B cell (primary cell): ENCODE data around the gene CDHR5. TPM values are rescaled to one million over a fixed set of nuclear protein-coding genes. Genes with fewer than 3 reads are reported as not detected.

Source experiments
- ATAC-seq: fragments of 200-7000 bp; cut with Tn5 transposase; one replicate; pipeline ENCODE4 v1.10.0; 2021; ENCODE audit warnings: low read depth, mild to moderate bottlenecking, moderate number of reproducible peaks, moderate library complexity
- CTCF ChIA-PET: fragments of 350-600 bp; sonication (Branson Sonifier 250); formaldehyde crosslinking; loops from one replicate; lab custom pipeline; 2021; ENCODE audit warnings: antibody characterized with exemption, inconsistent platforms; lab: Charles Lee
- POLR2A ChIA-PET: fragments of 350-600 bp; sonication (Branson Sonifier 250); formaldehyde crosslinking; loops from one replicate; lab custom pipeline; 2021; ENCODE audit warnings: antibody characterized with exemption; lab: Charles Lee
- DNase-seq: peaks from one replicate; pipeline ENCODE4 v3.0.0; 2013
- H2AFZ ChIP-seq: 2 replicates; pipeline ENCODE4 v1.6.1; 2012; ENCODE audit warnings: mild to moderate bottlenecking, low read depth, low read length; ENCODE audit not compliant: insufficient read depth, poor library complexity, severe bottlenecking
- H3K27ac ChIP-seq, 2 donors: 1 replicate in 1 of 2; 2 replicates in 1 of 2; pipeline ENCODE4 v1.5.1; 2012 to 2013; ENCODE audit warnings: low read length in 2 of 2, mild to moderate bottlenecking in 2 of 2, moderate library complexity in 1 of 2
- H3K27me3 ChIP-seq, 4 experiments: fragments of 200-600 bp in 1 of 4; sonication (generic) in 1 of 4; replicated peaks in 1 of 4; 1 replicate in 2 of 4; 2 replicates in 2 of 4; pipeline versions ENCODE4 v1.6.1 to v1.7.0; 2013 to 2016; ENCODE audit warnings: low read length in 3 of 4, mild to moderate bottlenecking in 2 of 4, mixed read lengths in 1 of 4, moderate library complexity in 1 of 4; ENCODE audit not compliant: insufficient read depth in 4 of 4, control insufficient read depth in 3 of 4; ENCODE audit errors: control extremely low read depth in 1 of 4
- H3K36me3 ChIP-seq, 2 experiments: replicated peaks in 1 of 2; 1 replicate in 1 of 2; 2 replicates in 1 of 2; pipeline versions ENCODE4 v1.6.1 to v1.7.1; 2013; ENCODE audit warnings: low read length in 1 of 2; ENCODE audit not compliant: insufficient read depth in 2 of 2, control insufficient read depth in 1 of 2; ENCODE audit errors: control extremely low read depth in 1 of 2, extremely low read depth in 1 of 2
- H3K4me1 ChIP-seq, 2 donors: fragments of 200-600 bp in 1 of 2; sonication (generic) in 1 of 2; 1 replicate in 1 of 2; 2 replicates in 1 of 2; pipeline versions ENCODE4 v1.5.1 to v1.6.1; 2013 to 2017; ENCODE audit warnings: low read length in 2 of 2; ENCODE audit not compliant: control insufficient read depth in 2 of 2, insufficient read depth in 2 of 2
- H3K4me2 ChIP-seq: replicated peaks from 2 replicates; pipeline ENCODE3; 2012; ENCODE audit warnings: mild to moderate bottlenecking, low read depth, low read length; ENCODE audit not compliant: poor library complexity, severe bottlenecking
- H3K4me3 ChIP-seq, 5 experiments: fragments of 200-600 bp in 1 of 5; sonication (generic) in 1 of 5; 1 replicate in 3 of 5; 2 replicates in 2 of 5; pipeline versions ENCODE4 v1.5.1 to v1.7.0; 2011 to 2016; ENCODE audit warnings: low read length in 4 of 5, mild to moderate bottlenecking in 4 of 5, low read depth in 2 of 5, control low read depth in 1 of 5, moderate library complexity in 1 of 5; ENCODE audit not compliant: insufficient read depth in 1 of 5; ENCODE audit errors: control extremely low read depth in 1 of 5, extremely low read depth in 1 of 5
- H3K79me2 ChIP-seq: fragments of 200-600 bp; sonication (generic); one replicate; pipeline ENCODE4 v1.6.0; 2016; ENCODE audit warnings: low read length; ENCODE audit not compliant: control insufficient read depth, insufficient read depth
- H3K9ac ChIP-seq: fragments of 200-600 bp; sonication (generic); 2 replicates; pipeline ENCODE4 v1.6.1; 2017; ENCODE audit warnings: mild to moderate bottlenecking, low read length, moderate library complexity
- H3K9me3 ChIP-seq, 3 donors: one replicate each; pipeline versions ENCODE4 v1.6.1 to v1.7.1; 2013; ENCODE audit warnings: low read length in 2 of 3; ENCODE audit not compliant: control insufficient read depth in 2 of 3, insufficient read depth in 1 of 3; ENCODE audit errors: control extremely low read depth in 1 of 3
- H4K20me1 ChIP-seq: 2 replicates; pipeline ENCODE4 v1.6.0; 2012; ENCODE audit warnings: mild to moderate bottlenecking, low read length; ENCODE audit not compliant: insufficient read depth, control insufficient read depth, poor library complexity, severe bottlenecking
- H3K27ac Mint-ChIP-seq: one replicate; pipeline ENCODE4 v1.8.0; 2021; ENCODE audit warnings: mixed read lengths
- H3K27me3 Mint-ChIP-seq: one replicate; pipeline ENCODE4 v1.8.0; 2021; ENCODE audit warnings: mixed read lengths
- H3K4me1 Mint-ChIP-seq: one replicate; pipeline ENCODE4 v1.8.0; 2021; ENCODE audit warnings: mixed read lengths
- H3K4me3 Mint-ChIP-seq: one replicate; pipeline ENCODE4 v1.8.0; 2021; ENCODE audit warnings: mixed read lengths
- H3K9me3 Mint-ChIP-seq: one replicate; pipeline ENCODE4 v1.8.0; 2022; ENCODE audit warnings: mixed read lengths; ENCODE audit not compliant: insufficient read depth
- EZH2 ChIP-seq: IDR thresholded peaks from 2 replicates; pipeline ENCODE4 v1.6.1; 2012; ENCODE audit warnings: borderline replicate concordance, low read depth, mild to moderate bottlenecking, moderate library complexity, low read length; ENCODE audit not compliant: insufficient read depth, poor library complexity, severe bottlenecking
- WGBS: methylation state at CpG from one replicate; pipeline ENCODE4 v1.1.5; 2013; ENCODE audit warnings: missing lambda C conversion rate; ENCODE audit not compliant: insufficient coverage; 5-methylcytosine and 5-hydroxymethylcytosine counted together
- intact Hi-C: fragments of 100-400 bp; cut with micrococcal nuclease; formaldehyde crosslinking; loops from one replicate; pipeline ENCODE4 v1.10.0; 2022
- polyA plus RNA-seq: library from polyadenylated mRNA; depleted of rRNA; stranded (reverse); fragments of >200 nt; gene quantifications from 2 replicates; pipeline ENCODE4 v1.2.3, GENCODE V29; 2012
- total RNA-seq, 2 donors: library from RNA; stranded (reverse); fragments of 120-200 nt in 1 of 2; gene quantifications; 1 replicate in 1 of 2; 2 replicates in 1 of 2; pipeline versions ENCODE4 v1.2.3 to v1.2.4, GENCODE V29; 2013 to 2022
- TF ChIP-seq, protein P1 (sequence below): fragments of 200-600 bp; IDR thresholded peaks from one replicate; pipeline ENCODE4 v1.8.0; 2022; ENCODE audit warnings: antibody characterized with exemption, mild to moderate bottlenecking

Gene CDHR5
- total and polyA plus RNA-seq, 2 donors (not counting 1 experiment from before 2014, with no cell fraction given) = 0.09 TPM; not detected in 1

DNA sequence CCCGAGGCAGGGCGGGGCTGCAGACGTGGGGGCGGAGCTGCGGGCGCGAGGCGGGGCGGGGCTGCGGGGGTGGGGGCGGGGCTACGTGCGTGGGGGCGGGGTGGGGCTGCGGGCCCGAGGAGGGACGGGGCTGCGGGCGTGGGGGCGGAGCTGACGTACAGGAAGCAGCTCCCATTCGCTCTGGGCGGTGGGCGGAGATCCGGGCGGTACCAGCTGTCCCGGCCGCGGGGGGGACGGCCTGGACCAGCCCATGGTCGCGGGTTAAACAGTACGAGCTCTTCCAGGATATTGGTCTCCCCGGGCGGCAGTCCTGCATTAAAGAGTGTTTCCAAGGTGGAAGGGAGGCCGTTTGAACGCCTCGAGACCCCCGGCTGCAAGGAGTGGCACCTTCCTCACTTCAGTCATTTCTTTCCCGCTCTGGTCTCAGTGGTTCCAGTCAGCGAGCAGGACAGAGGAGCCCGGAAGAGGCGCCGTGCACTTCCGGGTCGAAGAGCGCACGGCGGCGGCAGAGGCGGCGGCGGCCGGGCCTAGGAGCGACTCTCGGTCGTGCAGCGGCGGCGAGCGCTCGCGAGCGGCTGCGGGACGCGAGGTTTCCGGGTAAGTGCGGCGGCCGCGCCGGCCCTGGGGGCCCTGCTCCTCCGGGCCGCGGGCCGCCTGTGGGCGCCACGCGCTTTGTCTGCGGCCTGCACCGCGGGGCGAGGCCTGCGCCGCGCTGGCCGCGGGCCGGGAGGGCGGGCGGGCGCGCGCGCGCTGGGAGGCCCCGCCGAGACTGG, 48.6 kb downstream of the CDHR5 start, which contains the start of gene PHRF1:
TSS of gene PHRF1 (plus strand) at position 475 of the 773 bp plus-strand sequence. CDS start 5,043 bp downstream, outside the sequence.
- Histone ChIP-seq H3K36me3 (peaks cover 1 to 3% of the 10 kb centered on the region in 2 experiments), H3K79me2 (peaks cover 45% of the 10 kb centered on the region), H3K4me2 (peak within 1 kb of the TSS; percentile 98), H3K9me3 (peaks cover 0 to 3% (median 0%) of the 10 kb centered on the region in 3 donors), H3K27me3 (peaks cover 0 to 18% (median 8%) of the 10 kb centered on the region in 4 experiments), H3K27ac (peak within 1 kb of the TSS; percentile 97 to 98), H3K4me1 (peaks cover 30 to 44% of the 10 kb centered on the region in 2 donors), H2AFZ (peak within 1 kb of the TSS; percentile 95), H3K4me3 (peak within 1 kb of the TSS; percentile 65 to 95 (median 86)), H4K20me1 (peaks cover 53% of the 10 kb centered on the region), H3K9ac (peak within 1 kb of the TSS; percentile 85)
- TF ChIP-seq, protein P1, sequence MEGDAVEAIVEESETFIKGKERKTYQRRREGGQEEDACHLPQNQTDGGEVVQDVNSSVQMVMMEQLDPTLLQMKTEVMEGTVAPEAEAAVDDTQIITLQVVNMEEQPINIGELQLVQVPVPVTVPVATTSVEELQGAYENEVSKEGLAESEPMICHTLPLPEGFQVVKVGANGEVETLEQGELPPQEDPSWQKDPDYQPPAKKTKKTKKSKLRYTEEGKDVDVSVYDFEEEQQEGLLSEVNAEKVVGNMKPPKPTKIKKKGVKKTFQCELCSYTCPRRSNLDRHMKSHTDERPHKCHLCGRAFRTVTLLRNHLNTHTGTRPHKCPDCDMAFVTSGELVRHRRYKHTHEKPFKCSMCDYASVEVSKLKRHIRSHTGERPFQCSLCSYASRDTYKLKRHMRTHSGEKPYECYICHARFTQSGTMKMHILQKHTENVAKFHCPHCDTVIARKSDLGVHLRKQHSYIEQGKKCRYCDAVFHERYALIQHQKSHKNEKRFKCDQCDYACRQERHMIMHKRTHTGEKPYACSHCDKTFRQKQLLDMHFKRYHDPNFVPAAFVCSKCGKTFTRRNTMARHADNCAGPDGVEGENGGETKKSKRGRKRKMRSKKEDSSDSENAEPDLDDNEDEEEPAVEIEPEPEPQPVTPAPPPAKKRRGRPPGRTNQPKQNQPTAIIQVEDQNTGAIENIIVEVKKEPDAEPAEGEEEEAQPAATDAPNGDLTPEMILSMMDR = no peak
- TF ChIP-seq EZH2 = no peak
- CTCF ChIA-PET = interaction anchor here (0.6 to 2.3 kb wide), 11 partner anchors 8 to 243 kb away, joined by 3 to 5 read pairs (median 3); partner anchors contain the start of genes HRAS and LRRC56
- Mint-ChIP-seq H3K4me1 (peaks cover 44% of the 10 kb centered on the region), H3K9me3 (no peaks in the 10 kb centered on the region), H3K4me3 (peak within 1 kb of the TSS; percentile 93), H3K27me3 (peaks cover 15% of the 10 kb centered on the region), H3K27ac (peak within 1 kb of the TSS; percentile 99)
- WGBS = under 1% methylated on average over 92 of the region's 99 CpGs
- intact Hi-C loops = loop anchor here (1.0 to 10.0 kb wide), 6 partner anchors 8 to 809 kb away; partner anchors contain the start of genes BRSK2, LMNTD2, LRRC56 and RASSF7
- POLR2A ChIA-PET = interaction anchor here (0.6 to 1.9 kb wide), 13 partner anchors 10 to 307 kb away, joined by 3 to 26 read pairs (median 5); partner anchors contain the start of genes DEAF1, HRAS, IRF7 and LRRC56
- ATAC-seq (peak; percentile 87), DNase-seq (peak; percentile 98)
